Muscle of leg (tissue), 16 donors: ENCODE results near the gene DEFB121. TPM values are rescaled to one million over a fixed set of nuclear protein-coding genes. Genes with fewer than 3 reads are reported as not detected.
"Not testable (repeated sequence)": the region's sequence is repeated elsewhere in the genome, so short reads cannot be mapped to it uniquely, and the experiment has no call there.

Experiments used
- DNase-seq: peaks from one replicate; pipeline ENCODE4 v3.0.0; 2013
- H3K27ac ChIP-seq: one replicate; pipeline ENCODE4 v1.5.1; 2013; ENCODE audit warnings: mild to moderate bottlenecking, low read length, control low read depth
- H3K27me3 ChIP-seq: one replicate; pipeline ENCODE4 v1.6.1; 2013; ENCODE audit warnings: low read length; ENCODE audit not compliant: control insufficient read depth, insufficient read depth
- H3K36me3 ChIP-seq: one replicate; pipeline ENCODE4 v1.6.1; 2013; ENCODE audit warnings: low read length; ENCODE audit not compliant: control insufficient read depth, insufficient read depth
- H3K4me1 ChIP-seq: one replicate; pipeline ENCODE4 v1.6.1; 2013; ENCODE audit warnings: low read length; ENCODE audit not compliant: control insufficient read depth, insufficient read depth
- H3K4me3 ChIP-seq: one replicate; pipeline ENCODE4 v1.5.1; 2013; ENCODE audit warnings: low read length, control low read depth
- H3K9me3 ChIP-seq: replicated peaks from 2 replicates; pipeline ENCODE4 v1.6.1; 2013; ENCODE audit warnings: low read depth, low read length; ENCODE audit not compliant: control insufficient read depth
- WGBS: methylation state at CpG from one replicate; pipeline ENCODE4 v1.1.5; 2013; ENCODE audit warnings: missing lambda C conversion rate; ENCODE audit not compliant: insufficient coverage; 5-methylcytosine and 5-hydroxymethylcytosine counted together
- long read RNA-seq, 11 donors: transcript quantifications; one replicate each; lab custom pipeline, GENCODE V29; 2026
- polyA plus RNA-seq, 8 donors: library from polyadenylated mRNA; unstranded; fragments of 120-200 nt; gene quantifications; one replicate each; pipeline versions ENCODE4 v1.2.1 to v1.2.3, GENCODE V29; 2013; ENCODE audit warnings: inconsistent platforms in 1 of 8, low replicate concordance in 1 of 8; ENCODE audit not compliant: insufficient read length in 8 of 8, insufficient read depth in 1 of 8
- total RNA-seq: library from RNA; stranded (reverse); fragments of 120-200 nt; gene quantifications from one replicate; pipeline ENCODE4 v1.2.4, GENCODE V29; 2013

DEFB121 gene, protein sequence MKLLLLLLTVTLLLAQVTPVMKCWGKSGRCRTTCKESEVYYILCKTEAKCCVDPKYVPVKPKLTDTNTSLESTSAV
- not detected for total RNA-seq
- polyA plus RNA-seq: not detected
- long read RNA-seq, donor 1: 0 reads
- long read RNA-seq, donor 2: 0 reads
- long read RNA-seq, donor 3: 0 reads
- long read RNA-seq, donor 4: 0 reads
- long read RNA-seq, donor 5: 0 reads
- long read RNA-seq, donor 6: 0 reads
- long read RNA-seq, donor 7: 0 reads
- long read RNA-seq, donor 8: 0 reads
- long read RNA-seq, donor 9: 0 reads
- long read RNA-seq, donor 10: 0 reads
- long read RNA-seq, donor 11: 0 reads

DNA sequence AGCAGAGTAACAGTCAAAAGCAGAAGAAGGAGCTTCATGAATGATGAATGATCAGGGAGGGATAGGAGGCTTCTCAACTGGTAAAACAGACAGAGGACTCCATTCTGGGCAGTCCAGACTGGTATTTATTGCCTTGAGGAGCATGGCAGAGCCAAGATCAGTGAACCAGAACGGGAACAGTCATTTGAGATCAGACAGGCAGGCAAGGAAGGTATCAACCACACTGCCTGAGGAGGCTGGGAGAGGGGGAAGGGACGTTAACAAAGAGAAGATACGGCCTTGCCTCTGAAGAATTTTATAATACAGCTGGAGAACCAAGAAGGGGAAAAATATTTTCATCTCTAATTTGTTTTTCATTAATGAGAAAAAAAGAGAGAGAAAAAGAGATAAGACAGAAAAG, at the start of gene DEFB121:
TSS of gene DEFB121 (minus strand) at position 101 of the 400 bp plus-strand sequence. CDS start at position 38, 63 bp downstream.
- Histone ChIP-seq H3K4me3 (no peak within 1 kb of the TSS), H3K27me3 (no peaks in the 10 kb centered on the region), H3K9me3 (peaks cover 10% of the 10 kb centered on the region), H3K36me3 (no peaks in the 10 kb centered on the region), H3K27ac (no peak within 1 kb of the TSS), H3K4me1 (no peaks in the 10 kb centered on the region)
- DNase-seq: no peak
- 0% methylated on average over 1 of the region's 3 CpGs for WGBS

DNA sequence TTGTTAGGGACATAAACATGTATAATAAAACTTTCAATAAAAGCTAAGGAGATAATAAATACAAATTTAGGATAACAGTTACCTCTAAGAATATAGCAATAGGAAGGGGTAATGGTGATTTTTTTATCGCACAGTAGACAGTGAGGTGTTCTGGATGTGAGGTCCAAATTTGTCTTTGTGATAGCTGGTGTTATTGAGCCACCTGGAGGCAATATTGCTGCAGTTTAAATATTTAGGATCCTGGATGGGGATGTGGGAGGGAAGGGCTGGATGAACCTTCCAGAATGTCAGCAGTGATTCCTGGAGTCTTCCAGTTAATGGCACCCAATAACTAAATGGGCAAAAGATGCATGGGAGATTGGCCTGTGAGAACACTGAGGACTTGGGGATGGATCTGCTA, 48.3 kb upstream of the DEFB121 start:
- DNase-seq: no peak
- no peaks in the 10 kb centered on the region for H3K36me3 ChIP-seq
- 80% methylated on average over 1 of the region's 1 CpG for WGBS
- no peaks in the 10 kb centered on the region for H3K4me1 ChIP-seq
- peaks cover 5% of the 10 kb centered on the region for H3K27me3 ChIP-seq
- no peaks in the 10 kb centered on the region for H3K9me3 ChIP-seq
- H3K4me3 ChIP-seq: no peak overlapping the region
- H3K27ac ChIP-seq: no peak overlapping the region

GRCh38 chr20:31452575-31452974, 46.6 kb upstream of the DEFB121 start:
- H3K27ac ChIP-seq: no peak overlapping the region
- no peaks in the 10 kb centered on the region for H3K4me1 ChIP-seq
- H3K9me3 ChIP-seq: no peaks in the 10 kb centered on the region
- H3K4me3 ChIP-seq: no peak overlapping the region
- WGBS: 75% methylated on average over 2 of the region's 2 CpGs
- no peak for DNase-seq
- H3K27me3 ChIP-seq: peaks cover 3% of the 10 kb centered on the region
- no peaks in the 10 kb centered on the region for H3K36me3 ChIP-seq

DNA sequence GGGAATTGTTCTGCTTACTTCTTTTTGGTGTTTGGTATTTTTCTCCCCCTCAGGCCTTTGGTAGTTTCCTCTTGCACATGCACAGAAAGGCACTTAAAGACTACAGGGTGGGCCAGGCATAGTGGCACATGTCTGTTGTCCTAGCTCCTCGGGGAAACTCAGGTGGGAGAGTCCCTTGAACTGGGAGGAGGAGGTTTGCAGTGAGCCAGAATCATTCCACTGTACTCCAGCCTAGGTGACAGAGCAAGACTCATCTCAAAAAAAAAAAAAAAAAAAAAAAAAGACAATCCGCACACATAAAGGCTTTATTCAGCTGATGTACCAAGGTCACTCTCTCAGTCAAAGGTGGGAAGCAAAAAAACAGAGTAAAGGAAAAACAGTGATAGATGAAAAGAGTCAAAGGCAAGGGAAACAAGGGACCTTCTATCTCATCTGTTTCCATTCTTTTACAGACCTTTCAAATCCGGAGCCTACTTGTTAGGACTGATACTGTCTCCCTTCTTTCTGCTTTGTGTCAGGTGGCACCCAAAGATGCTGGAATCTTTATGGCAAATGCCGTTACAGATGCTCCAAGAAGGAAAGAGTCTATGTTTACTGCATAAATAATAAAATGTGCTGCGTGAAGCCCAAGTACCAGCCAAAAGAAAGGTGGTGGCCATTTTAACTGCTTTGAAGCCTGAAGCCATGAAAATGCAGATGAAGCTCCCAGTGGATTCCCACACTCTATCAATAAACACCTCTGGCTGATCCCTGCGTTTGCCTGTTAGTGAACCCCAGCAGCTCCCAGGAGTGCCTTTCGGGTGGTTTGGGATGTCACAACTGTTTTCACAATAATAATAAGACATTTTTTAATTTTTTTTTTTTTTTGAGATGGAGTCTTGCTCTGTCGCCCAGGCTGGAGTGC, 43.7 kb upstream of the DEFB121 start:
- no peak overlapping the region for H3K4me3 ChIP-seq
- WGBS: no CpG with 5 or more reads among the region's 8 CpGs
- H3K36me3 ChIP-seq: no peaks in the 10 kb centered on the region
- H3K4me1 ChIP-seq: no peaks in the 10 kb centered on the region
- no peaks in the 10 kb centered on the region for H3K27me3 ChIP-seq
- no peak for DNase-seq
- no peaks in the 10 kb centered on the region for H3K9me3 ChIP-seq
- H3K27ac ChIP-seq: no peak overlapping the region

- Histone ChIP-seq H3K4me3 (no peak overlapping the region), H3K27me3 (no peaks in the 10 kb centered on the region), H3K36me3 (no peaks in the 10 kb centered on the region), H3K9me3 (no peaks in the 10 kb centered on the region), H3K27ac (no peak overlapping the region), H3K4me1 (no peaks in the 10 kb centered on the region)
- DNase-seq: no peak
- WGBS: 84% methylated on average over 11 of the region's 12 CpGs
Measured at GRCh38 chr20:31446084-31446819, 40.2 kb upstream of the DEFB121 start.

- 63% methylated on average over 10 of the region's 16 CpGs for WGBS
- Histone ChIP-seq H3K27me3 (no peaks in the 10 kb centered on the region), H3K36me3 (no peaks in the 10 kb centered on the region), H3K9me3 (no peaks in the 10 kb centered on the region), H3K4me1 (no peaks in the 10 kb centered on the region), H3K27ac (no peak within 1 kb of the TSS), H3K4me3 (no peak within 1 kb of the TSS)
- DNase-seq: no peak
Measured at GRCh38 chr20:31440012-31440659, 34.1 kb upstream of the DEFB121 start, which contains the start of gene DEFB123. TSS of gene DEFB123 (plus strand) at chr20:31440632. CDS start at chr20:31440699, 67 bp downstream.

DNA sequence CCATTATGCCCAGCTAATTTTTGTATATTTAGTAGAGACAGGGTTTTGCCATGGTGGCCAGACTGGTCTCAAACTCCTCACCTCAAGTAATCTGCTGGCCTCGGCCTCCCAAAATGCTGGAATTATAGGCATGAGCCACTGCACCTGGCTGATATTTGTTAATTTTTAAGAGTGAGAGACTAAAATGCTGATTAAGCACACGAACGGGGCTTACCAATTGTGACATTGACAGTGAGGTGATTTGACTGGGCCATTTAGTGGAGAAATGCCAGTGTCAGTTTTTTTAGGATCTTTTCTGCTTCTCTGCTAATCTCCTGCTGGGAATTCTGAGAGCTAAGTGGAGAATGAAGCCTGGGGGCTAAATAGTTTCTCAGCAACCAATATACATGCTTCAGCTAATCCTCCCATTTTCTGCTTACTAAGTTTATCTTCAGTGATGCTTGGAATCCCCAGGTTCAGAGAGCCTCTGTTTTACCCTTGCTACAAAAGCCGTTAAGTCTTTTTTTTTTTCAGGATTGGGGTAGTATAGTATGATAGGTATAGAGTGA, 24.6 kb upstream of the DEFB121 start:
- no peaks in the 10 kb centered on the region for H3K36me3 ChIP-seq
- no peak overlapping the region for H3K4me3 ChIP-seq
- 74% methylated on average over 2 of the region's 4 CpGs for WGBS

GRCh38 chr20:31427576-31427975, 21.6 kb upstream of the DEFB121 start:
- H3K27me3 ChIP-seq, H3K27ac ChIP-seq, H3K9me3 ChIP-seq, DNase-seq, H3K4me3 ChIP-seq, H3K4me1 ChIP-seq, H3K36me3 ChIP-seq: not testable (repeated sequence)
- WGBS: 100% methylated on average over 1 of the region's 31 CpGs

More for the DNA sequence above, 24.6 kb upstream of the DEFB121 start:
- Histone ChIP-seq H3K27me3 (no peaks in the 10 kb centered on the region), H3K9me3 (no peaks in the 10 kb centered on the region), H3K27ac (no peak overlapping the region), H3K4me1 (no peaks in the 10 kb centered on the region)
- DNase-seq: no peak

GRCh38 chr20:31426891-31427551, 21.0 kb upstream of the DEFB121 start:
- no CpG with 5 or more reads among the region's 48 CpGs for WGBS
- H3K9me3 ChIP-seq: not testable (repeated sequence)

More at GRCh38 chr20:31426891-31427551, 21.0 kb upstream of the DEFB121 start:
- not testable (repeated sequence) for DNase-seq, H3K27me3 ChIP-seq, H3K4me1 ChIP-seq, H3K27ac ChIP-seq, H3K36me3 ChIP-seq, H3K4me3 ChIP-seq
